CD14-positive monocyte (primary cell): Measurements from ENCODE around the gene GFPT2. TPM values are rescaled to one million over a fixed set of nuclear protein-coding genes. Genes with fewer than 3 reads are reported as not detected.

Experiments used
- DNase-seq, 3 donors: peaks; one replicate each; pipeline ENCODE4 v3.0.0-alpha.2; 2011 to 2022
- H2AFZ ChIP-seq: 2 replicates; pipeline ENCODE4 v1.6.0; 2012; ENCODE audit warnings: mild to moderate bottlenecking, low read depth, low read length, inconsistent platforms; ENCODE audit not compliant: insufficient read depth, poor library complexity, severe bottlenecking
- H3K27ac ChIP-seq, 2 donors: 1 replicate in 1 of 2; 2 replicates in 1 of 2; pipeline ENCODE4 v1.5.1; 2012 to 2013; ENCODE audit warnings: low read length in 2 of 2, control low read depth in 1 of 2, inconsistent platforms in 1 of 2, low read depth in 1 of 2, mild to moderate bottlenecking in 1 of 2
- H3K27me3 ChIP-seq, 2 donors: one replicate each; pipeline versions ENCODE4 v1.6.0 to v1.6.1; 2011 to 2013; ENCODE audit warnings: low read length in 2 of 2; ENCODE audit not compliant: control insufficient read depth in 2 of 2, insufficient read depth in 2 of 2
- H3K36me3 ChIP-seq, 2 donors: replicated peaks in 1 of 2; 1 replicate in 1 of 2; 2 replicates in 1 of 2; pipeline versions ENCODE4 v1.5.1 to v1.6.1; 2012 to 2013; ENCODE audit warnings: low read length in 2 of 2, control low read depth in 1 of 2, inconsistent platforms in 1 of 2, mild to moderate bottlenecking in 1 of 2; ENCODE audit not compliant: insufficient read depth in 2 of 2, control insufficient read depth in 1 of 2
- H3K4me1 ChIP-seq, 2 donors: 1 replicate in 1 of 2; 2 replicates in 1 of 2; pipeline versions ENCODE4 v1.5.1 to v1.6.1; 2012 to 2013; ENCODE audit warnings: low read length in 2 of 2, control low read depth in 1 of 2, inconsistent platforms in 1 of 2, mild to moderate bottlenecking in 1 of 2, moderate library complexity in 1 of 2; ENCODE audit not compliant: insufficient read depth in 2 of 2, control insufficient read depth in 1 of 2
- H3K4me2 ChIP-seq: replicated peaks from 2 replicates; pipeline ENCODE3; 2012; ENCODE audit warnings: low read length, moderate library complexity, mild to moderate bottlenecking; ENCODE audit not compliant: poor library complexity, severe bottlenecking; ENCODE audit errors: extremely low read depth
- H3K4me3 ChIP-seq, 3 experiments: fragments of 200-600 bp in 1 of 3; sonication (generic) in 1 of 3; replicated peaks in 1 of 3; 1 replicate in 2 of 3; 2 replicates in 1 of 3; pipeline ENCODE4 v1.5.1; 2011 to 2013; ENCODE audit warnings: low read length in 3 of 3, mild to moderate bottlenecking in 3 of 3, control low read depth in 2 of 3, low read depth in 2 of 3, inconsistent platforms in 1 of 3, moderate library complexity in 1 of 3
- H3K79me2 ChIP-seq: 2 replicates; pipeline ENCODE4 v1.6.0; 2012; ENCODE audit warnings: mild to moderate bottlenecking, control low read depth, inconsistent platforms, low read length, moderate library complexity; ENCODE audit not compliant: insufficient read depth
- H3K9ac ChIP-seq: 2 replicates; pipeline ENCODE4 v1.6.0; 2017; ENCODE audit warnings: low read length, mild to moderate bottlenecking; ENCODE audit not compliant: insufficient read depth, poor library complexity, severe bottlenecking
- H3K9me3 ChIP-seq, 2 donors: replicated peaks in 1 of 2; 1 replicate in 1 of 2; 2 replicates in 1 of 2; pipeline versions ENCODE4 v1.5.1 to v1.6.1; 2012 to 2013; ENCODE audit warnings: low read length in 2 of 2, control low read depth in 1 of 2; ENCODE audit not compliant: control insufficient read depth in 1 of 2, insufficient read depth in 1 of 2
- H4K20me1 ChIP-seq: 2 replicates; pipeline ENCODE4 v1.6.0; 2012; ENCODE audit warnings: mild to moderate bottlenecking, low read length, control low read depth, moderate library complexity; ENCODE audit not compliant: insufficient read depth
- H3K27ac Mint-ChIP-seq, 7 donors: one replicate each; pipeline ENCODE4 v1.8.0; 2020; ENCODE audit warnings: mild to moderate bottlenecking in 7 of 7, mixed read lengths in 7 of 7, moderate library complexity in 6 of 7, inconsistent platforms in 2 of 7
- H3K27me3 Mint-ChIP-seq, 3 donors: one replicate each; pipeline ENCODE4 v1.8.0; 2021 to 2022; ENCODE audit warnings: low read depth in 3 of 3, mild to moderate bottlenecking in 3 of 3, mixed read lengths in 3 of 3, moderate library complexity in 3 of 3, inconsistent platforms in 1 of 3
- H3K36me3 Mint-ChIP-seq, 2 donors: one replicate each; pipeline ENCODE4 v1.8.0; 2020; ENCODE audit warnings: mixed read lengths in 2 of 2, inconsistent platforms in 1 of 2, mild to moderate bottlenecking in 1 of 2
- H3K4me1 Mint-ChIP-seq: one replicate; pipeline ENCODE4 v1.8.0; 2020; ENCODE audit warnings: mild to moderate bottlenecking, mixed read lengths
- H3K4me3 Mint-ChIP-seq, 2 donors: one replicate each; pipeline ENCODE4 v1.8.0; 2020; ENCODE audit warnings: mild to moderate bottlenecking in 2 of 2, mixed read lengths in 2 of 2, moderate library complexity in 1 of 2
- H3K9me3 Mint-ChIP-seq, 7 donors: one replicate each; pipeline ENCODE4 v1.8.0; 2020 to 2022; ENCODE audit warnings: mixed read lengths in 7 of 7, mild to moderate bottlenecking in 6 of 7, moderate library complexity in 6 of 7, inconsistent platforms in 2 of 7
- CTCF ChIP-seq: fragments of 200-600 bp; IDR thresholded peaks from one replicate; pipeline ENCODE4 v1.8.0; 2022; ENCODE audit warnings: antibody characterized with exemption, mild to moderate bottlenecking
- WGBS: methylation state at CpG from one replicate; pipeline ENCODE4 v1.1.5; 2013; ENCODE audit warnings: missing lambda C conversion rate; ENCODE audit not compliant: insufficient coverage; 5-methylcytosine and 5-hydroxymethylcytosine counted together
- intact Hi-C, 2 donors: fragments of 100-400 bp; cut with micrococcal nuclease; formaldehyde crosslinking; loops; one replicate each; pipeline versions ENCODE4 v1.15.0 to v1.15.1; 2023
- polyA plus RNA-seq, 3 donors: library from polyadenylated mRNA; depleted of rRNA in 1 of 3; unstranded in 2 of 3; stranded (reverse) in 1 of 3; fragments of 300-500 nt in 2 of 3; fragments of >200 nt in 1 of 3; fragmentation: Illumina TruSeq in 2 of 3; gene quantifications; 1 replicate in 2 of 3; 2 replicates in 1 of 3; pipeline ENCODE4 v1.2.3, GENCODE V29; 2012 to 2021

The GFPT2 gene
- polyA plus RNA-seq, 3 donors, result not detected

GRCh38 chr5:180334176-180334575, 19.0 kb downstream of the GFPT2 start:
- TF ChIP-seq CTCF, result no peak
- H4K20me1 ChIP-seq, result no peaks in the 10 kb centered on the region
- Mint-ChIP-seq H3K9me3 (peaks cover 0 to 6% (median 0%) of the 10 kb centered on the region in 7 donors), H3K27ac (no peak overlapping the region), H3K36me3 (no peaks in the 10 kb centered on the region), H3K4me3 (no peak overlapping the region), H3K4me1 (no peaks in the 10 kb centered on the region), H3K27me3 (peaks cover 24 to 37% (median 29%) of the 10 kb centered on the region in 3 donors)
- DNase-seq, result no peak
- peaks cover 0 to 6% of the 10 kb centered on the region in 2 donors for H3K27me3 ChIP-seq
- H3K9ac ChIP-seq, result no peak overlapping the region
- no peak overlapping the region for H3K4me3 ChIP-seq
- intact Hi-C loops, result no loop called here
- WGBS, result 83% methylated on average over 5 of the region's 6 CpGs
- no peak overlapping the region for H3K4me2 ChIP-seq
- H3K9me3 ChIP-seq, result no peaks in the 10 kb centered on the region
- no peak overlapping the region for H2AFZ ChIP-seq
- no peaks in the 10 kb centered on the region for H3K4me1 ChIP-seq
- H3K36me3 ChIP-seq, result no peaks in the 10 kb centered on the region
- no peaks in the 10 kb centered on the region for H3K79me2 ChIP-seq
- no peak overlapping the region for H3K27ac ChIP-seq

GRCh38 chr5:180333661-180334060, 19.5 kb downstream of the GFPT2 start:
- intact Hi-C loops, result no loop called here
- H4K20me1 ChIP-seq, result no peaks in the 10 kb centered on the region
- peaks cover 0 to 6% of the 10 kb centered on the region in 2 donors for H3K27me3 ChIP-seq
- no peak overlapping the region for H3K9ac ChIP-seq
- peaks cover 24 to 37% (median 29%) of the 10 kb centered on the region in 3 donors for H3K27me3 Mint-ChIP-seq
- peak overlapping the region in 1 of 2 donors; percentile 5 for H3K4me3 Mint-ChIP-seq
- peaks cover 0 to 6% (median 0%) of the 10 kb centered on the region in 7 donors for H3K9me3 Mint-ChIP-seq
- H3K4me3 ChIP-seq, result no peak overlapping the region
- whole genome bisulfite sequencing, result 96% methylated on average over 3 of the region's 4 CpGs
- H3K4me2 ChIP-seq, result no peak overlapping the region
- no peak for DNase-seq
- H3K27ac Mint-ChIP-seq, result no peak overlapping the region
- no peaks in the 10 kb centered on the region for H3K36me3 ChIP-seq
- H3K4me1 ChIP-seq, result no peaks in the 10 kb centered on the region
- H3K36me3 Mint-ChIP-seq, result no peaks in the 10 kb centered on the region
- no peaks in the 10 kb centered on the region for H3K4me1 Mint-ChIP-seq
- H3K79me2 ChIP-seq, result no peaks in the 10 kb centered on the region
- H3K27ac ChIP-seq, result no peak overlapping the region
- H2AFZ ChIP-seq, result no peak overlapping the region
- TF ChIP-seq CTCF, result no peak
- no peaks in the 10 kb centered on the region for H3K9me3 ChIP-seq
